ENCODE data around the gene OR6V1. TPM values are rescaled to one million over a fixed set of nuclear protein-coding genes. Genes with fewer than 3 reads are reported as not detected.

Gene OR6V1, protein sequence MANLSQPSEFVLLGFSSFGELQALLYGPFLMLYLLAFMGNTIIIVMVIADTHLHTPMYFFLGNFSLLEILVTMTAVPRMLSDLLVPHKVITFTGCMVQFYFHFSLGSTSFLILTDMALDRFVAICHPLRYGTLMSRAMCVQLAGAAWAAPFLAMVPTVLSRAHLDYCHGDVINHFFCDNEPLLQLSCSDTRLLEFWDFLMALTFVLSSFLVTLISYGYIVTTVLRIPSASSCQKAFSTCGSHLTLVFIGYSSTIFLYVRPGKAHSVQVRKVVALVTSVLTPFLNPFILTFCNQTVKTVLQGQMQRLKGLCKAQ
- total RNA-seq: not detected in 2 replicates

DNA sequence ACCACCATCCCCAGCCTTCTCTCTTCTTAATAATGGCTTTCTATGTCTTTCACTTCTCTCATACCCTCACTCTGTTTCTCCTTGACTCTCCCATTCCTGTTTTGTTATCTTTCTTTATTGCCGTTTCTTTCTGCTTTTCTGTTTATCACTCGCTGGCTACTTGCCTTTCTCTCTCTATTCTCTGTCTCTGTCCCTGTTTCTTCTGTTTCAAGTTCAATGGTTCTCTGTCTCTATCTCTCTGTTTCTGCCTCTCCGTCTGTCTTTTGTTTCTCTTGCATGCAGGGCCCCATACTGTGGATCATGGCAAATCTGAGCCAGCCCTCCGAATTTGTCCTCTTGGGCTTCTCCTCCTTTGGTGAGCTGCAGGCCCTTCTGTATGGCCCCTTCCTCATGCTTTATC, at the start of gene OR6V1:
Gene OR6V1 (plus strand): TSS at position 301 of the 400 bp plus-strand sequence. CDS start 0 bp downstream, at position 301.

DNA sequence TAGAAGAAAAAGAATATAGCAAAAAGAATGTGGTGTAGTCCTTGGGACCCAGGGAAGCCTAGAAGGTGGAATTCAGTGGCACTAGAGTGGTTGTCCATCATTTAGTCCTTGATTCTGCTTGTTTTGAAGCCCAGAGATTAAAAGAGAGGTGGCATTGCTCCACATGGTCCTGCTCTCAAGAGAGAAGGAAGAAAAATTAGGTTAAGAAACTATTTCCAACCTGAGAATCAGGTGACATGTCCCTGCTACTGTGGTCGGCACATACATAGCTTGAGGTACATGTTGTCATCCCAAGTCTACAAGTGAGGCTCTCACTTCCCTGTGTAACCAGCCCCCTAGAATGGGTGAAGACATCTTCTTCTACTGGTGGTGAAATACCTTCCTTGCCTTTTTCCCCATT, 25.1 kb upstream of the OR6V1 start, which contains the start of gene OR9A2:
Gene OR9A2 (minus strand): TSS at position 101 of the 400 bp plus-strand sequence. CDS start 0 bp downstream, at position 101.

Other genes with a start within 250 kb of the OR6V1 start
- 0.15 TPM in 1 of 2 replicates, not detected in the other for gene EPHB6, start 197.3 kb upstream of the OR6V1 start, total RNA-seq
- gene TRPV6, start 166.6 kb upstream of the OR6V1 start, total RNA-seq: not detected in 2 replicates
- gene TRPV5, start 118.6 kb upstream of the OR6V1 start, total RNA-seq: not detected in 2 replicates
- gene LLCFC1, start 112.9 kb upstream of the OR6V1 start, total RNA-seq: not detected in 2 replicates
- gene KEL, start 90.0 kb upstream of the OR6V1 start, total RNA-seq: not detected in 2 replicates
- not detected in 2 replicates for gene OR9A2, start 25.2 kb upstream of the OR6V1 start, total RNA-seq
- not detected in 2 replicates for gene PIP, start 79.7 kb downstream of the OR6V1 start, total RNA-seq
- not detected in 2 replicates for gene TAS2R39, start 131.1 kb downstream of the OR6V1 start, total RNA-seq
- not detected in 2 replicates for gene TAS2R40, start 169.7 kb downstream of the OR6V1 start, total RNA-seq
- 142 and 159 TPM in 2 replicates for gene GSTK1, start 211.1 kb downstream of the OR6V1 start, total RNA-seq
- not detected in 2 replicates for gene TMEM139, start 232.6 kb downstream of the OR6V1 start, total RNA-seq
- 13.2 and 13.4 TPM in 2 replicates for gene CASP2, start 236.0 kb downstream of the OR6V1 start, total RNA-seq